Stimulated activated CD8-positive, alpha-beta memory T cell treated with anti-CD3 and anti-CD28 coated beads, Interleukin-7, amount 100 ng/mL, for 1 hour (primary cell): ENCODE results near the gene GSAP.

Experiments
- DNase-seq, 2 donors: peaks; one replicate each; pipeline ENCODE4 v3.0.0-alpha.2; 2020; ENCODE audit warnings: low read depth in 2 of 2

GSAP gene

DNA sequence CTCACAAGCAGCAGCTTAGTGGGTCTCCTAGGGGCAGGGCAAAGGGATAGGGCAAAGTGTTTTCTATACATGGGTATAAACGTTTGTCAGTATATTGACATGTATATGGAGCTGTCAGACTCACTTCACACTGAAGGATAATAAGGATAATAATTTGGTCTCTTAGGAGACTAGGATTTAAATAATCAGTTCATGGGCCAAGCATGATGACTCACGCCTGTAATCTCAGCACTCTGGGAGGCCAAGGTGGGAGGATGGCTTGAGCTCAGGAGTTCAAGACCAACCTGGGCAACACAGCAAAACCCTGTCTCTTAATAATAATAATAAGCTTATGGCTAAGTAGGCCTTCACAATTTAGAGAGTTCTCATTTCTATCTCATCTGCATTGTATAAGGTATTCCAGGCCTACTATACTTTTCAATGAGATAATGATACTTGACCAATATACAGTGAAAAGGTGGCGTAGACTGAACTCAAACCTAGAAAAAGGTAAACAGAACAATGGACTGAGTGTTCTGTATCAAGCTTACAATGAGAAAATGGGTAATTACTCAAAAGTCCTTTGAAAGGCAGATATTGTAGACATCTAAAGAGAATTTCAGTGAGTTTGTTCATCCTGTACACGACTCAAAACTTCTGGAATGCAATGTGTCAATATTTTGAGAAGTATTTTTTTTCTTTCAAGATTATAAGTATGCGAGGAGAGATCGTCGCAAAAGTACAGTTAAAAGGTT, 7.0 kb downstream of the GSAP start:
- no peak for DNase-seq

DNA sequence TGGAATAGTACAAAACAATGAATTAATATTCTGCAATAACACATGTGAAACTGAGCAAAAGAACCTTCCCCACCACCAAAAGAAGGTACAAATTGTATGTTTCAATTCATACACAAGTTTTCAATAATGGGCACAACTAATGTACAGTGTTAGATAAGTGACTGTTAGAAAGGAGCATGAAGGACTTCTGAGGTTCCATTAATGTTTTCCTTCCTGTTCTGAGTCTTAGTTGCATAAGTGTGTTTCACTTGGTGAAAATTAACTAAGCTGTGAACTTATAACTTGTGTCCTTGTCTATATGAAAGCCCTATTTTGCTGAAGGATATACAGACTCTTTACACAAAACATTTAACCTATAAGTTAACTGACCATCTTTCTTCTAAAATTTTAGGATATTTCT, 8.2 kb downstream of the GSAP start:
- no peak for DNase-seq

DNA sequence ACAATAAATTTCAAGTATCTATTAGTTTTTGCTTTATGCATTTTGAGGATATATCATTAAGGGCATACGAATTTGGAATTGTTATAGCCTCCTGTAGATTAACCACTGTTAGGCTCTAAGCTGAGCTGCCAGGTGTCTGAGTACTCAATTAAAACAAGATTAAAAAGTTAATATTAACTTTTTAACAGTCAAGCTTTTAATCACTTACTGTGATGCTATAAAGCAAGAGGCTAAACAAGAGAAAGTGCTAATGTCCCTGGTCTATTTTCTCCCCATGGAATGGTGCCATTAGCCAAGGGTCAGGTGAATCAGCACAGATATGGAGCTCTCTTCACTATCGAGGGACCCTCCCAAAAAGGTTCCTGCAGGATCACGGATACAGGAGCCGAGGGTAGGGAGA, 9.7 kb downstream of the GSAP start:
- DNase-seq = no peak

DNA sequence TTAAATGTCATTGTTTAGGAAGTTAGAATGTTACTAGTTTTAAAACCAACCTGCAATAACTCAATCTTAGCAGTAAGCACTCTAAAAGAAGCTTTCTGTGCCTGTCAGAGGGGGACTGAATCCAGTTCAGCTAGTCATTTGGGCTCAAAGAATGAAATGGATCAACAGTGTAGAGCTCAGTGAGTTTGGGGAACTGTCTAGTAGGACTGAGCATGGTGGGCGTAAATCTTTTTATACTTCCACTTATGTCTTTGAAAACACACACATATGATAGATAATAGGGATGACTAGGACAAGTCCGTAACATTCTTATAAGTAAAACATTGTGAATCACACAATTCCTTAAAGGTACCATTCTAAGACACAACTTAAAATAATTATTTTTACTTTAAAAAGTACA, 11.5 kb downstream of the GSAP start:
- DNase-seq = no peak

DNA sequence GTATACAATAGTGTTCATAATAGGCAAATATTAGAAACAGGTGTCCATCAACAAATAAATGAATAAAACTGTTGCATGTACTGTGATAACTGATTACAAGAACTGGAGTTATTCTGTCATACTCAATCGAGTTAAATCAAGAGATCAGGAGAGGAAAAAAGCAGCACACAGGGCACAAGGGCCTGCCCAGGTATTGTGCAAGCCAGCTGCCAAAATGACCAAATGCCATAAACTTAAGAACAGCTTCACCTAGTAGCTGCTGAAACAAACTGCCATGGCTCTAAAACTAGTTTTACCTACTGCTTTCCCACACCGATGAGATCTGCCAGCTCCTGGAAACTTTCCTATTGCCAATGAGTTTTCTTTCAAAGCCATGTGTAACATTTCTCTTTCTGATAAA, 12.2 kb downstream of the GSAP start:
- DNase-seq = no peak

DNA sequence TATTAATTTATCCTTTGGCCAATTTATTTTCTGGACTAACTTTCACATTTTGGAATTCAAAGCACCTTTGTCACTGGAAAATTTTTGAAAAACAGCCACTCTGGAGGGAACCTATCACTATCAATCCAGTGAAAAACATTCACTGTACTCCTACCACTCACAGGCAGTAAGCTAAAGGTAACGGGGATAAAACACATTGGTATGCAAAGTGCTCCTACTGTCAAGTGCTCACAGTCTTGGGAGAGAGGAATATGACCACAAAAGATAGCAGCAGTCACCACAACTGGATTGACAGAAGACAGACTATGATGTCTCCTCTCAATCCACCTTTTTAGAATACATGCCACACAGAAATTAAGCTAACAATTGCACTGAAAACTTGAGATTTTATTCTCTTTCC, 13.3 kb downstream of the GSAP start:
- no peak for DNase-seq

DNA sequence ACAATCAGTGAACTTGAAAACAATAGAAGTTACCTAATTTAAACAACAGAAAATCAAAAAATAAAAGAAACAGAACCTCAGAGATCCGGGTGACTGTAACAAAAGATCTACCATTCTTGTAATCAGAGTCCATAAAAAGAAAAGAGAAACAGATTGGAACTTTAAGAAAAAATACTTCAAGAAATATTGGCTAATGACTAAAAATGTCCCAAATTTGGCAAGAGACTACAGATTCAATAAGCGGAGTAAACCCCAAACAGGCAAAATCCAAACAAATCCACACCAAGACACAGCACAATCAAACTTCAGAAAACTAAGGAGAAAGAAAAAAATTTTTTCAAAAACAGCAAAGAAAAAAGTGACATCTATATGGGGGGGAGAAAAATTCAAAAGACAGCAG, 15.1 kb downstream of the GSAP start:
- DNase-seq = no peak

DNA sequence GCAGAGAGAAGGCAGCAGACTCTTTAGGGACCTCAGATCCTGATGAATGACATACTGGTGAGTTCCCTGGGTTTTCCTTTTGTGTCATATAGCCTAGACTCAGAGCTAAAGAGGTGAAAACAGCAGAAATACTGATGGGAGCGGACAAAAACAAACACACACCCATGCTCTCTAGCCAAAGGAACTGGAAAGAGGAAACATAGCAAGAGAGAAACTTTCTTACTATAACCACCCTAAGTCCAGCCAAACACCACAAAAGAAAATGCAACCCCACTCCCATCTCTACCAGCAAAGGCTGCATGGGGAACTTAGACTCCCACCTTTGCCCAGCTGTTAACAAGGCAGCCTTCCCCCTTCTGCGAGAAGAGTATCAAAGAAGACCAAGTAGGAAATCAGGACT, 16.3 kb downstream of the GSAP start:
- no peak for DNase-seq

DNA sequence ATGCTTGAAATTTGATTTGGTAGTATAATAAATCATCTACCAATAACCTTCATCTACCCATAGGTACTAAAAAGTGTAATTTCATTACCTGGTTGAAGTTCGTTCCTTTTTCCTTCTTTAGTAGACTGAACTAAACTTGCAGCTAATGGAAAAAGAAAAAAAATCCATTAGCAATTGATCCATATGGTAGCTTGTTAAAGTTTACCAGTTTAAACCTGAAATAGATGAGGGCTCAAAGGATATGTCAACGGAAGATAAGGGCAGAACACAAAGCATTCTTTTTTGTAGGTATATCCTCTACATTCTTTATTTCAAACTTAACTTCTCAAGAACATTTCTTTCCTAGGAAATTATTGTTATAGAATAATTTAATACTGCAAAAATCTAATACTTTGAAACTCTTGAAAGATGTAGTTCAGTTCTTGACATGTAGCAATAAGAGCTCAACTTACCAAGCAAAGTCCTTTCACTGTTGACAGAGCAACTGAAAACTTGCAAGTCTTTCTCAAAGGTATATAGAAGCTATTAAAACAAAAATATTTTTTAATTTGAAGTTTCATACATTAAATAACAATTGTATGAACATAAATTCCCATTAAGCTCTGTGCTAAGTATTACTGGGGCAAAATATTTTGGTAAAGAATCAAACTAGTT, 19.1 kb downstream of the GSAP start:
- DNase-seq = no peak

DNA sequence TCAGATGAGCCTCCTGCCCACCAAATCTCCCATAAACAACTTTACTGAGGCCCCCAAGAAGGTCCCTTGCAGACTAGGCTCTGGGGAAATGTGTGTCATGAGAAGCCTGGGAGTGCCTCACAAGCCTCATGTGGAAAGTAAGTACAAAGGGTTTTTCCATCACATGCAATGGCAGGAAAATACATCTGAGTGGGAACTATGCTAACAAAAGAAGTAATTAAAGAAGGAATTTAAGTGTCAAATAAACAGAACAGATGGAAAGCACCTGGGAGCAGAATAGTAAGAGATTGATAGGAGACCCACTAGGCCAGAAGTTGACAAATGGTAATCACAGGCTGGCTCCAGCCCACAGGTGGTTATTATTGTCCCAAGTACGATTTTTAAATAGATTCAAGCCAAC, 20.5 kb downstream of the GSAP start:
- DNase-seq = no peak

DNA sequence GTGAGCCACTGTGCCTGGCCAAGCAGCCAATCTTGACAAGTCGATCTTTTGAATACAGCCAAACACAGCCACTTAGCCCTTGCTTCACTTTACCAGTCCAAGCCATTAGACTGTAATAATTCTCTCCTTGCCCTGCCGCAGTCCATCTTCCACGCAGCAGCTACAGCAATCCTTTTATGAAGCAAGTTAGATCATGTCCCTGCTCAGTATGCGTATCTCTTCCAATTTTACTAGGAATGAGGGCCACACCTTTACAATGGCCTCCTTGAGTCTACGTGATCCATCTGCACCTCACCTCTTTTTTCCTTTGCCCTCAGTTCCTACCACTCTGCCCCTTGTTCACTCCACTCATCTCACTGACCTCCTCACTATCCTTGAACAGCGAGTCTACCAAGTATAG, 22.2 kb downstream of the GSAP start:
- DNase-seq = no peak

DNA sequence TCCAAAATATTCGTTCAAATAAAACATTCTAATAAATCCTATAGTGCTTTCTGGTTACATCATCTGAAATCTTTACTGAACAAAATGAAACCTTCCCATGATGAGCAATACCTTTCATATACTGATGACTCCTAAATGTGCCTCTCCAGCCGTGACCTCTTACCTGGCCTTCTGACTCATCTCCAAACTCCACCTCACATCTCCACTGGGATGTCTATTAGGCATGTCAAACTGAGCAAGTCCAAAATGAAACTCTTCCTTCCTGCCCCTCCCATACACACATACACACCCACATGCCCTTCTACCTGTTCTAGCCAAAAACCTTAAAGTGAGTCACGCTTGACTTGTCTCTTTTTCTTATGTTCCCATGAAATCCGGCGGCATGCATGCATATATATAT, 22.9 kb downstream of the GSAP start:
- no peak for DNase-seq

DNA sequence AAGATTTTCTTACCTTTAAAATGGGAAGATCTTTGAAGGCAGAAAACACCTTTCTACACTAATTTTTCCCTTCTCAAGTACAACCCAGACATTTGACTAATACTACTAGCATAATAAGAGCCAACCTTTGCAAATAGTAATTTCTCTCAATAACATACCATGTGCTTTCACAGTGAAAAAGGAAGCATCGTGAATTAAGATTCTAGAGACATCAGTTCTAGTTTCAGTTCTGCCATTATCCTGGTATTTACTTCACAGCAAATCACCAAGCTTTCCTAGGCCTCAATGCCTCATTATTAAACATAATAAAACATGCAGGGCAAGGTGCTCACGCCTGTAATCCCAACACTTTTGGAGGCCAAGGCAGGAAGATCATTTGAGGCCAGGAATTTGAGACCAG, 24.9 kb downstream of the GSAP start:
- DNase-seq = no peak

DNA sequence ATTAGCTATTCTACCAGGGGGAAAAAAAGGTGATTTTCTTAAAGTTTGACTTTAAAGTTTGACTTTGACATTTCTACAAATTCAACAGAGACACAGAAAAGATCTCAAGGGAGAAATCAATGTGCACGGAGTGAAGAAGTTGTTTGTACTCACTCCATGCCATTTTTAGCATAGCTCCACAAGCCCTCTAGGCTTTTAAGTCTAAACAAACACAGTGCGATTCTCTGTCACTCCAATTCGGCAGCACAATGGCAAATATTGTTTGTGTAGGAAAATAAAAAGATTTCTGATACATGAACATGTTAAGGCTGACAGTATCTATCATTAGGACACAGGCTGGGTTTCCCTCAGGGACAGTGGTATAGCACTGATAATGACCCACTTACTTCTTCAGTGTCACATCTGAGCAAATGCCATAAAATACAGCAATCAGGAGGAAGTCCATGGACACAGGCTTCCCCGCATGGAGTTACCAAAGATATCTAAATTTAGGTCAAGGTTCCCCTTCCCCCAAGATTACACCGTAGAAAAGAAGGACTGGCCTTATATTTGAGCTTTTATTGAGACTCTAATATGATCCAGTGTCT, 28.0 kb downstream of the GSAP start:
- no peak for DNase-seq

DNA sequence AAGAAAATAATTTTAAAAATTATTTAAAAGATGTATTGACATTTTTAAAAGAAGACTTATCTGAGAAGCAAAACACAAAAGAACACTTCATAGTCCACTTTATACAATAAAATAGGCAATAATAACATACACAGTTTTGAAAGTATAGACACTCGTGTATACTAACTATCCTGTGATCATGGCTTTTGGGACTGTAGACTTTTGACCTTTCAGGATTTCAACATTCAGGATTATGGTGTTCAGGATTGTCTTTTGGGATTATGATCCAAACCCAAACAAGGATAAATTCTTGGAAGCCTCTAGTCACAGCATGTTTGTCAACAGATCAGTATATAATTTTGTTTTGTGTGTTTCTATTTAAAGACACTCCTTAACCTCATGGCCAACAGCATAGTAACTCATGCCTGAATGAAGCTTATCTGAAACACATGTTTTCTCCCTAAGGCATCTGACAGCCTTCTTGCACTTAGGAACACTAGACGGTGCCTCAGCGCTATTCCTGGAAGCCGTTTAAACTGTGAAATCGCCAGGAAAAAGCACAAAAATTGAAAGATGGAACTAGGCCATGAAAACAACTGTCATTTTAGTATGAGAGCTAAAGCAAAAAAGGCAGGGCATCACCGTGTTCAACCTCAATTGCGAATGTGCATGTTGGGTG, 29.9 kb downstream of the GSAP start:
- DNase-seq = no peak

DNA sequence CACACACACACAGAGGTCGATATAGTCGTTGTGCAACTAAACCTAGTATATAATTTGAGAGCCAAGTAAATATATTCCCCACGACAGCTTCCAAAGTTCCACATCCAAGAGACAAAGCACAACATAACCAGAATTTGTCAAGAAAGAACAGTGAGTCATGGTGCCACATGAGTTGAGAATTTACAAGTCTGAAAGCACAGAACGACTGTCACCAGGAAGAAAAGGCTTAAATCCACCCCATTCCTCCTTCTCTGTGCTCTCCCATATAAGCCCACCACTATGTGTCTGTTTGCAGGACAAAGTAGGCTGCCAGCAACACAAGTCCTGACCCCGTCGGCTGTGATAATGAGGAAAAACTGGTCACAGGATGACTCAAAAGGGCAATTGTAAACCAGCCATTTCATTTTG, 32.8 kb downstream of the GSAP start:
- DNase-seq = no peak

DNA sequence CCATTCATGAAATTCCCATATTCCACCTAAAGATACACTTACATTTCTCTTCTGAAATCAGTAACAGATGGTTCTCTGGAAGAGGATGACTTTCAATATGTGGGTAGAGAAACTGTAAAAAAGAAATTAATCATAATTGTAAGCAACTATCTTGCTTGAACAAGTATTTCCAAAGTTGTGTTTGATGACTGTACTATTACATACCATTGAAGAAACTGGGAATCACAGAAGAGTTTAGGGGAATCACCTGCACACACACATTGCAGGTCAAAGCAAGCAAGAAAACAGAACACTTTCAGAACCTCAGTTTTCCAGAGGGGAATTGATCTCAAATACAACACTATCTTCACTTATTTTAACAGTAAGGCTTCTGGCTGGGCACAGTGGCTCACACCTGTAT, 33.6 kb downstream of the GSAP start:
- DNase-seq = no peak

DNA sequence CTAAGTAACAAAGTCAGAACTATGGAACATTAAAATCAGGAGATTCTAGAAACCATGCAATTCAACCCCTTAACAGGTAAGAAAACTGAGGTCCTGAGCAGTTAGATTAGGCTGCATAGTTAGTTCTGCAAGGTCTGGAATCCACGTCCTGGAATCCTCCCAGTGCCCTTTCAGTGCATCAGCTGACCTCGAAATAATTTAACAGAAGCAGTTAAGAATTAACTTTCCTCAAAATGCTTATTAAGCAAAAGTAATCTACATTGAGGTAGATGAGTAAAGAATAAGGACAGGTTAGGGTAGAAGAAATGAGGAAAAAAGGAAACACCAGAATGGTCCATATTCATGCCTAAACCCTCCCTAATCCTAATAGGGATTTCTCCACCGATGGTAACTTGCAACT, 37.6 kb downstream of the GSAP start:
- DNase-seq = no peak

DNA sequence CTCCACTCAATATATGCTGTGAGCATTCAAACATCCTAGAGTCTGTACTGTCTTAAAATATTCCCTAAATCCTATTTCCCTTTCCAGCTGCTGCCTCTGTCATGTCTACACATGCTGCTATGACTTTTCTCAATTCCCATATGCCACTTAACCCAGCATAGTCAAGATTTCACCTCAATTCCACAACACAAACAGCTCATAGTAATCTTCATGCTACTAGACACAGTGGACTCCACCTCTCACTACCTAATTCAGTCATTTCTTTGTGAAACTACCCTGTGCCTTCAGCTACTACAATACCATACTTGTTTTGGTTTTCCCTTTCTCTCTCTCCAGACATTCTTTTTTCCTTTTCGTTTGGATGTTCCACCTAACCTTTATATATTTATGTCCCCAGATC, 45.5 kb downstream of the GSAP start:
- no peak for DNase-seq

DNA sequence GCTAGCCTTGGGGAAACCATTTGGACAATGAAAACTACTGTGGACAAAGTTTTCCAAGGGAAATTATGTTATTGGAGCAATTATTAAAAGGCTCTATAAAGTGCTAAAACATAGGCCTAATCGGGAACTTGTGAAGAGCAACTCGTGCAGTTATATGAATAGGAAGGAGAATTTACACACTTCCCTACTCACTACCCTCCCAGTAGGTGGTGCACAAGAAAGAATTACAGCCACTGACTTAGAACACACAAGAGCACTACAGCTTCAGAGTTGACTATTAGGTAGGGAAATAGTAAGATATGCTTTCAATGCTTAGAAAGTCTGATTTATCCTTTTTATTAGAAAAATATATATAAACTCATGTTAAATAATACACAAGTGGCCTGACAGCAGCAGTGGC, 47.2 kb downstream of the GSAP start:
- DNase-seq = no peak

DNA sequence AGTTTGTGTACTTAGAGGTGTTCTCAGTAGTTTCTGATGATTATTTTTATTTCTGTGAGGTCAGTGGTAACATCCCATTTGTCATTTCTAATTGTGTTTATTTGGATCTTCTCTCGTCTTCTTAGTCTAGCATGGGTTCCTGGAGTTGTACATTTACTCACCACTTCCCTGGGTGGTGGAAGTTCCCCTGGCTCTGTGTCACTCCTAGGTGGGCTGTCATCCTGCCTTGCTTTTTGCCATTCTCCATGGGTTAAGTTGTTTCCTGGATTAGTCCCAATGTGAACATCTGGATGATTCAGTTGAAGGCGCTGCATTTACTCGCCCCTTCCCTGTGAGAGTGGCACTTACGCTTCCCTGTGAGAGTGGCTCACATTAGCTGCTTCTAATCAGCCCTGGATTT, 48.2 kb downstream of the GSAP start:
- no peak for DNase-seq

DNA sequence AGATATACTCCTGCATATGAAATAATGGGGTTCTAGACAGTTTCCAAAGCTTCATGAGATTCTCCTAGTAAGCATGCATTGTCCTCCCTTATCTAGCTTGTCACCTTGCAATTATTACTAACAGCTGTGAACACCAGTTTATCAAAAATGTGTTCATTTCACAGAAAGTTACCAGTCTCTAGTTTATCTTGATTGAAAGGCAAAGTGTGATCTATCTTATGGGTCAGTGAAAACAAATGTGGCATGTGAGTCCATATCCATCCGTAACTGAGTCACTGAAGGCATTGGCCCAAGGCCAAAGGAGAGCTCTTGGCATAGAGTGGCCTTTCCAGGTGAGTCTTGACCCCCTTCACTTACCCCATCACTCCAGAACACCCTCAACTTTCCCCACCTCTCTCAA, 53.2 kb downstream of the GSAP start:
- DNase-seq = no peak

DNA sequence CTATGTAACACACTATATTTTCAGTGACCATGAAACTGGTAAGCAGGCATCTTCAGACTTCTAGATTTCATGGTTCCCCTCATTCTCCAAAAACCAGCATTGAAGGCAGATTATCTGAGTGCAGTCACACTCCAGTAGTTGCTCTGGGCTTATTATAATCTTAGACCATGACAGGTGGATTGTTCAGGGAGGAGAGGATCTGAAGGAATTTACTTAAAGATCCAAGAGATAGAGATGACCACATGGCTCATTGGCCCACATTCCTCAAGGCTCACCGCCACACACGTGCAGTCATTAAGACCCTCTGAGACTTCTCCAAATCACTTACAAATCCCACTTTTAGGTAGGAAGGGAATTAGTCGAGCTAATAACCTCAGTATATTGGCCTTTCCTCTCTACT, 55.2 kb downstream of the GSAP start:
- DNase-seq = no peak
